MM.1S (cell line): ENCODE results near the gene MAFF.

Experiments used
- CTCF ChIP-seq: fragments of 300-600 bp; sonication (generic); IDR thresholded peaks from 2 replicates; pipeline ENCODE4 v1.5.1; 2016; ENCODE audit warnings: antibody characterized with exemption, low read length, mixed read lengths
- EZH2 ChIP-seq: fragments of 300-600 bp; sonication (generic); optimal IDR thresholded peaks from 2 replicates; pipeline ENCODE3; 2017; ENCODE audit warnings: low read depth, mild to moderate bottlenecking, antibody characterized with exemption, low read length, mixed read lengths
- EZH2phosphoT487 ChIP-seq: fragments of 300-600 bp; sonication (generic); IDR thresholded peaks from 2 replicates; pipeline ENCODE4 v1.6.1; 2018; ENCODE audit warnings: antibody characterized with exemption, low read length

- no peak for TF ChIP-seq CTCF
- TF ChIP-seq EZH2: no peak
- TF ChIP-seq EZH2phosphoT487: no peak
These were observed 56.0 kb downstream of the MAFF start for GRCh38 chr22:38257650-38258250.
